Body of pancreas (tissue), 4 donors: ENCODE data around the gene ENAH.

ENCODE experiments used
- CTCF ChIP-seq, 7 experiments: fragments of 450-650 bp in 4 of 7; fragments of 200-600 bp in 3 of 7; sonication (generic) in 3 of 7; IDR thresholded peaks; one replicate each; pipeline ENCODE4 v1.5.1; 2016 to 2019; ENCODE audit warnings: antibody characterized with exemption in 7 of 7
- POLR2A ChIP-seq, 3 donors: fragments of 450-650 bp; IDR thresholded peaks; one replicate each; pipeline ENCODE4 v1.6.1; 2016; ENCODE audit warnings: antibody characterized with exemption in 3 of 3, mild to moderate bottlenecking in 2 of 3

- TF ChIP-seq CTCF (IDR thresholded peaks at IDR 0.05), result no peak
- TF ChIP-seq POLR2A (IDR thresholded peaks at IDR 0.05), result no peak
Measured at GRCh38 chr1:225484657-225485214, 168.2 kb downstream of the ENAH start.
